AG09309 (cell line): ENCODE measurements around the gene L3MBTL4.

Experiments used
- DNase-seq: peaks from one replicate; pipeline ENCODE4 v3.0.0-alpha.2; 2010; ENCODE audit warnings: low read depth
- H3K4me3 ChIP-seq: 2 replicates; pipeline ENCODE4 v1.5.1; 2011; ENCODE audit warnings: mild to moderate bottlenecking, low read depth, low read length, moderate library complexity; ENCODE audit not compliant: control insufficient read depth
- CTCF ChIP-seq: IDR thresholded peaks from 2 replicates; pipeline ENCODE4 v1.5.1; 2011; ENCODE audit warnings: mild to moderate bottlenecking, low read depth, low read length, inconsistent platforms; ENCODE audit not compliant: insufficient read depth, control insufficient read depth; ENCODE audit errors: missing control alignments

The L3MBTL4 gene

DNA sequence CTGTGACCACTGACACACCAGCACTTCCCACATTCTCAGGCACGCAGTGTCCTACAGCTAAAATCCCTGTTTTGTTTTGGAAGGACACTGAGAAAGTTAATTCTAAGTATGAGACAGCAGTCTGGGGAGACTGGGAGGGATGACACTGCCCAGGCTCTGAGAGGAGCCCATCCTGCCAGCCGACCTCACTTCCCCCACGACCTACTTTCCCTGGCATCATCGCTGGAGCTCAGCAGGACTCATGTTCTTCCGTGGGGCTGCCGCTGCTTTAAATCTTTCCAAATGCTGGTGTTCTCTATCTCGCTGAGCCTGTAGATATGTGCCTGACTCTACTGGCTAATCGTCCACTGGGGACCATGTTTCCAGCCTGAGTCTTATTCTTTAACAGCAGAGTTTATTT lies 450.6 kb downstream of the L3MBTL4 start:
- H3K4me3 ChIP-seq = no peak overlapping the region
- DNase-seq = no peak
- TF ChIP-seq CTCF = no peak

- H3K4me3 ChIP-seq = no peak overlapping the region
- DNase-seq = no peak
- no peak for TF ChIP-seq CTCF
Measured at GRCh38 chr18:5963267-5963666, 451.4 kb downstream of the L3MBTL4 start.

GRCh38 chr18:5962362-5962761 lies 452.3 kb downstream of the L3MBTL4 start:
- no peak for DNase-seq
- no peak for TF ChIP-seq CTCF
- no peak overlapping the region for H3K4me3 ChIP-seq

GRCh38 chr18:5961828-5962150 lies 452.9 kb downstream of the L3MBTL4 start:
- no peak for TF ChIP-seq CTCF
- no peak overlapping the region for H3K4me3 ChIP-seq
- DNase-seq = no peak

GRCh38 chr18:5961097-5961827 lies 453.4 kb downstream of the L3MBTL4 start:
- no peak for TF ChIP-seq CTCF
- H3K4me3 ChIP-seq = no peak overlapping the region
- DNase-seq = no peak

DNA sequence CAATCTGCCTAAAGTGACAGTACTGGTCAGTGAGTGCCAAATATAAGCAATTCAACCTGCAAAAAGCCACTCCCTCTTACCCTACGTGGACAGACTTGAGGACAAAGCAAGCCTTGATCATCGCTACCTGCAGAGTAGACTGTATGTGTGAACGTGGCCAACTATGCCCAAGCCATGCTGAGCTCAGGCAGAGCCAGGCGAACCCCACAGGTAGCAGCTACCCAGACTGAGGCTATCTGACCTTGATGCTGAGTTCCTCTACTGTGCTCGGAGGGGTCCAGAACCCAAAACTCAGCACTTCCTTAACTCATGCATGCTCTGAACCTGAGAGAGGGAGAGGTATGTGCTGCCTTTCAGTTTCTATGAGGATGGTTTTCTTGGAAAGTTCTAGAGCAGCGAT lies 455.9 kb downstream of the L3MBTL4 start:
- no peak for DNase-seq
- TF ChIP-seq CTCF = no peak
- no peak overlapping the region for H3K4me3 ChIP-seq

DNA sequence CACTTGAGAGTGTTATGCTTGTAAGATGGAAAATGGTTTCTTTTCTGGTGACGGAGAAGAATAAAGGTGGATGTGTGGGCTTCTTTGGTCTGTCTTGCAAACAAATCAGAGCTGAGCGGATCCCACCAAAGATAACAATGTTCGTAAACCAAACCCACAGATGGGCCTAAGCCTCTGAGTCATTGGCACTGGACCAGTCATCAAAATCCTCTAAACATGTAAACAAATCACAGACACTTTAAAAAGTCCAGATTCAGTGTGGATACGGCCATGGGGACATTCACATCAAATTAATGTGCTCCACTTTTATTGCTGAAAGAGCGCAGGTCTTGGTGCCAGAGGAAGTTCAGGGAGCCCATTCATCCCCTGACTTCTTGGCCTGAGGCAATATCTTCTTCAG lies 458.9 kb downstream of the L3MBTL4 start:
- DNase-seq = no peak
- no peak for TF ChIP-seq CTCF
- no peak overlapping the region for H3K4me3 ChIP-seq
